K562 treated with DMSO at 1 percent for 24 hours (cell line): ENCODE measurements around the gene CHMP1A. TPM values are rescaled to one million over a fixed set of nuclear protein-coding genes. Genes with fewer than 3 reads are reported as not detected.

ENCODE experiments used
- total RNA-seq: library from RNA; unstranded; fragments of 300-600 nt; gene quantifications from 2 replicates; pipeline ENCODE4 v1.2.3, GENCODE V29; 2022; ENCODE audit warnings: low read depth; ENCODE audit not compliant: insufficient read depth

Gene CHMP1A
- total RNA-seq = 94.2 and 99.1 TPM in 2 replicates

DNA sequence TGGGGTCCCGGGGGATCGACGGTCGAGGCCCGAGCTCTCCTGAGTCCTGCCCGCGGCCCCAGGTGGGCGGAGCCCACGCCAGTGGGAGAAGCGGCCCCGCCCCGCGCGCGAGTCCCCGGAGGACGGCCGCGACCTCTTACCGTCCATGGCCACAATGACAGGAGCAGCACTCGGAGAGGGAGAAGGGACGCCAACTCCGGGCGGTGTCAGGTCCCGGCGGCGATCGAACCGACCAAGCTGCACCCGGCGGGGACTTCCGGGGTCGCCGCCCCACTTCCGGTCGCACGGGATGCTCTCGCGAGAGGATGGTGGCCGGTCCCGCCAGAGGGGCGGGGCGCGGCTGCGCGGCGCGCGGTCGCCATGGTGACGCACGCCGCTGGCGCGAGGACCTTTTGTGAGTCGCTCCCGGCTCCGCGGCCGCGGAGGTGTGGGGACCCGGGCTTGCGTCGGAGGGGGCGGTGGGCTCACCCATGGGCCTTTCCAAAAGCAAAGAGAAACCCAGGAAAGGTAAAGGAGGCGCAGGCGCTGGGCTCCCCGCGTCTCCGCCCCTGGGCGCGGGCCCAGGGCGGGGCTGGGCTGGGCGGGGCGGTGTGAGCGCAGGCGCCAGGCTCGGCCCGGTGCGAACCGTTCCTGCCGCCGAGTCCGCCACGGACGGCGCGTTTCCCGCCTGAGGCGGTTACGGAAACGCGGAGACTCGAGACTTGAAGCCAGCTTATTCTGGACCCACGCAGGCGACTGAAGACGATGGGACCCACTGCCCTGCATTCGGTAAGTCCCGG, at the start of gene CHMP1A, which contains the start of gene SPATA33:
Gene CHMP1A (minus strand): TSS at position 267 of the 779 bp plus-strand sequence. CDS start 120 bp downstream, at position 147.
Gene SPATA33 (plus strand): TSS at position 395 of the 779 bp plus-strand sequence. CDS start 76 bp downstream, at position 471.

DNA sequence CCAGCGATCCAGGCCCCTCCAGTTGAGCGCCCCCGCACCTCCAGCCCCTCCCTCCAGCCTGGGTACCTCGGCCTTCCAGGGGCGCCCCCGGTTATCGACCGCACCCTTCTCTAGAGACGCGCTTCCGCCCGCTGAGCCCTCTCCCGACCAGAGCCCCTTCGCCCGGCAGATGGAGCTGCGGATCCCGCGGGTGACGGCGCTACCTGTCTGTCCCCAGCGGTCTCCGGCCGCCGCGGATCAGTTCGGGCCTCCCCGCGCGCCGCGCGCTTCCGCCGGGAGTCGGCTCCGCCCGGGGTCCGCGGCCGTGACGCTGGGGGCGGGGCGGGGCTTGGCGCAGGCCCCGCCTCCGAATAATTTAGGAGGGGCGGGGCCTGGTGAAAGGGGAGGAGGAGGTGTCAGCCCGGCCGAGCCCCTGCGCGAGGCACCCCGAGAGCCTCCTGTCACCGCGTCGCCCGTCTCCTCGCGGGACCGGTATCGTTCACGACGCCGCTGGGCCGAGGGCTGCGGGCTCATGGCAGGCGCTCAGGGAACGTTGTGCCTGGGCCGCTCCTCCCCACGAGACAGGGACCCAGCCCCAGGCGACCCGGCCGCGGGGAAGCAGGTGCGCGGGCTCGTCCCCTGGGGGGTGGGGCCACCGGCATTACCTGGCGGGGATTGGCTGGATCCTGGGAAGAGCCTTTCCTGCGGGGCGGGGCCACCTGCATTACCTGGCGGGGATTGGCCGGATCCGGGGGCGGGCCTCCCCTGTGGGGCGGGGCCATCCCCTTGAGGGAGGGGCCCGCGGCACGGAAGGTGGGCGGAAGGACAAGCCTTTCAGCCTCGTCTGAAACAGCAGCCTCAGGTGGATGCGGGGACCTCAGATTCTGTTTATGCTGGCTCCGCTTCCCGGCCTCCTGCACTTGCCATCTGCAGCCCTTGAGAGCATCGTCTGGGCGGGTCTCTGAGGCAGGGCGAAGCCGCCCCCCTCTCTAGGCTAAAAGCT, 44.2 kb upstream of the CHMP1A start, which contains the start of gene SPATA2L:
Gene SPATA2L (minus strand): TSS at position 281 of the 982 bp plus-strand sequence. CDS start 473 bp downstream, outside the sequence.

DNA sequence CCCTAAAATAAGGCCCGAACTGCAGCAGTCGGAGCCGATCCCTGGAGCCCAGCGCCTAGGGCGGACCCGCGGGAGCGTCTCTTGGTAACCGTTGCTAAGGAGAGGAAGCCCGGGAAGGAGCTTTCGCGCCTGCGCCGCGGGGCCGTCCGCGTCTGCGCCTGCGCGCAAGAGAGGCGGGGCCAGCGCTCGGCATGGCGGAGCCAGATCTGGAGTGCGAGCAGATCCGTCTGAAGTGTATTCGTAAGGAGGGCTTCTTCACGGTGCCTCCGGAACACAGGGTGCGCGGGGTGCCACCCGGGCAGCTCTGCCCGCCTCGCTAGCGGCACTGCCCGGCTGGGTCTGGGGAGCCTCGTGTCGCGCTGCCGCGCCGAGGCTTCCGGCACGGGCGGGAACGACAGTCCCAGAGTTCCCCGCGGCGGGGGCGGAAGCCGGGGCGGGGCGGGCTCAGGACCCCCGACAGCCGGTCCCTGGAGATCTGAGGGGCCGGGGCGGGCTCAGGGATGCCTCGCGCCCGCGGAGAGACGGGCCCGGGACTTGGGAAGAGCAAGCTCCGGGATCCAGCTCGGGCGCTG, 29.1 kb upstream of the CHMP1A start, which contains the start of gene CDK10:
Gene CDK10 (plus strand): TSS at position 170 of the 572 bp plus-strand sequence. CDS start 22 bp downstream, at position 192.

DNA sequence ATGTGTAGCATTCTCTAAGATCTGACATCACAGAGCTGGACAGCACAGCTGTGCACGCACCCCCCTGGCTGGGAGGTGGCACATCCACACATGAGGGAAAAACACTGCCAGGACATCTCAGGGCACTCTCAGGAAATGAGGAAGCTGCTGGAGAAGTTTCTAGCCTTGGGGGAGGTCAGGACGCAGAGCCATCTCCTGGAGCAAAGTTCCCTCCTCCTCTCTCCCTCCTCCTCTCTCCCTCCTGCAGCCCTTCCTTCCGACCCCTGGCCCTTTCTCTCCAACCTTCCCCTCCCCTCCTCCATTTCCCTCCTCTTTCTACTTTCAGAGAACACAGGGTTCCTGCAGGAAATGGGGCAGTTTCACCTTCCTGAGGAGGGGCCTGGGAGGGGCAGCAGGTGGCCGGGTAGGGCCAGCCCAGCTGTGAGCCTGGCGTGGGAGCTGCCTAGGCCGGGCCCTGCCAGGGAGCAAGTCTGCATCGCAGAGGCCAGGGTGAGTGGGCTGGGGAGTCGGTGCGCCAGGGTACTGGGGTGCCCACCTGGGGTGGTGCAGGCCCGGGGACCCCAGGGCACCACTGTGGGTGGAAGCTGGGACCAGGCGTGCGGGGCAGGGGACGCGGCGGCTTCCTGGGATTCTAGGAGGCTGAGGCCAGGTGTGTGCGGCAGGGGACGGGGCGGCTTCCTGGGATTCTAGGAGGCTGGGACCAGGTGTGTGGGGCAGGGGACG, 44.1 kb downstream of the CHMP1A start, which contains the start of gene DPEP1:
Gene DPEP1 (plus strand): TSS at position 412 of the 723 bp plus-strand sequence. CDS start 16,769 bp downstream, outside the sequence.

Other genes starting within 250 kb of the CHMP1A start
- gene ANKRD11, start 167.1 kb downstream of the CHMP1A start, total RNA-seq = 112 and 116 TPM in 2 replicates
- 67.3 and 86.4 TPM in 2 replicates for gene SPG7, start 149.3 kb downstream of the CHMP1A start, total RNA-seq
- gene RPL13, start 97.0 kb downstream of the CHMP1A start, total RNA-seq = 12,285 and 13,919 TPM in 2 replicates
- 2.4 and 4.2 TPM in 2 replicates for gene CPNE7, start 82.0 kb downstream of the CHMP1A start, total RNA-seq
- gene DPEP1, start 44.1 kb downstream of the CHMP1A start, total RNA-seq = 1.6 TPM in 1 of 2 replicates, not detected in the other
- 9.0 and 9.8 TPM in 2 replicates for gene SPATA33, start 128 bp upstream of the CHMP1A start, total RNA-seq
- gene CDK10, start 29.0 kb upstream of the CHMP1A start, total RNA-seq = 25.9 and 38.1 TPM in 2 replicates
- gene SPATA2L, start 44.0 kb upstream of the CHMP1A start, total RNA-seq = 28.2 and 29.0 TPM in 2 replicates
- gene VPS9D1, start 63.2 kb upstream of the CHMP1A start, total RNA-seq = 22.4 and 26.3 TPM in 2 replicates
- gene ZNF276, start 63.8 kb upstream of the CHMP1A start, total RNA-seq = 19.5 and 21.9 TPM in 2 replicates
- 34.8 and 36.8 TPM in 2 replicates for gene FANCA, start 158.9 kb upstream of the CHMP1A start, total RNA-seq
- 5.4 and 8.0 TPM in 2 replicates for gene SPIRE2, start 170.8 kb upstream of the CHMP1A start, total RNA-seq
- 111 and 127 TPM in 2 replicates for gene TCF25, start 215.9 kb upstream of the CHMP1A start, total RNA-seq